ENCODE measurements around the gene LRRN2. TPM values are rescaled to one million over a fixed set of nuclear protein-coding genes. Genes with fewer than 3 reads are reported as not detected.

LRRN2 gene
- total RNA-seq, 1 experiment from 2014 or later, result not detected

DNA sequence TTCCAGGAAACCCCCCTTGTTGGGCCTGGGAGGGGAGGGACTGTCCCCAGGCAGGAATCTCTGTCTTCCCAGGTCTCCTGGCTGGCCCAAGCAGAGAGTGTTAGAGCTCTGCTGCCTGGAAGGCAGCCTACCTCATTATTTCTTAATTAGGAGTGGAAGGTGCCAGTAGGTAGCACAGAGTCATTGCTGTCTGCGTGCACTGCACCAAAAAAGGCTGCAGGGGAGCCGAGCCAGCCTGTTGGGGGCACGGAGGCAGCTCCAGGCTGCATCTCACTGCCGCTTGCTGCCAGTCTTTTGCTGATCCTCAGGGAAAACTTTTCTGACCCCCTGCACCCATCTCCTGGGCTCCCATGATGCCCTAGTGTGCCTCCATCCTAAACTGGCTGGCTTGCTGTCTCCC, 58.1 kb downstream of the LRRN2 start:
- 0 out of 2 replicates have a peak, but pooled peaks cover 2% of the 10 kb centered on the region for H3K9me3 ChIP-seq
- H3K4me3 ChIP-seq (ENCODE audit: low read depth, low read length), result no peak overlapping the region
- ChIA-PET POLR2A (no interaction called here), CTCF (interaction anchor here (1.3 kb wide), 1 partner anchor 180 kb away, joined by 4 read pairs; no protein-coding TSS in a partner anchor)
- Mint-ChIP-seq H3K27me3 (ENCODE audit: insufficient read depth, unreplicated experiment) (no peaks in the 10 kb centered on the region), H3K27ac (ENCODE audit: unreplicated experiment) (no peak overlapping the region), H3K9me3 (ENCODE audit: unreplicated experiment) (no peaks in the 10 kb centered on the region), H3K36me3 (ENCODE audit: insufficient read depth, unreplicated experiment) (no peaks in the 10 kb centered on the region), H3K4me1 (ENCODE audit: low read depth, unreplicated experiment) (peaks cover 26% of the 10 kb centered on the region), H3K4me3 (ENCODE audit: unreplicated experiment) (no peak overlapping the region)
- TF ChIP-seq, protein P1, sequence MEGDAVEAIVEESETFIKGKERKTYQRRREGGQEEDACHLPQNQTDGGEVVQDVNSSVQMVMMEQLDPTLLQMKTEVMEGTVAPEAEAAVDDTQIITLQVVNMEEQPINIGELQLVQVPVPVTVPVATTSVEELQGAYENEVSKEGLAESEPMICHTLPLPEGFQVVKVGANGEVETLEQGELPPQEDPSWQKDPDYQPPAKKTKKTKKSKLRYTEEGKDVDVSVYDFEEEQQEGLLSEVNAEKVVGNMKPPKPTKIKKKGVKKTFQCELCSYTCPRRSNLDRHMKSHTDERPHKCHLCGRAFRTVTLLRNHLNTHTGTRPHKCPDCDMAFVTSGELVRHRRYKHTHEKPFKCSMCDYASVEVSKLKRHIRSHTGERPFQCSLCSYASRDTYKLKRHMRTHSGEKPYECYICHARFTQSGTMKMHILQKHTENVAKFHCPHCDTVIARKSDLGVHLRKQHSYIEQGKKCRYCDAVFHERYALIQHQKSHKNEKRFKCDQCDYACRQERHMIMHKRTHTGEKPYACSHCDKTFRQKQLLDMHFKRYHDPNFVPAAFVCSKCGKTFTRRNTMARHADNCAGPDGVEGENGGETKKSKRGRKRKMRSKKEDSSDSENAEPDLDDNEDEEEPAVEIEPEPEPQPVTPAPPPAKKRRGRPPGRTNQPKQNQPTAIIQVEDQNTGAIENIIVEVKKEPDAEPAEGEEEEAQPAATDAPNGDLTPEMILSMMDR (IDR thresholded peaks at IDR 0.05; ENCODE audit: insufficient read depth in 1 of 2, low read depth in 1 of 2, low read length in 1 of 2, severe bottlenecking in 1 of 2, unreplicated experiment in 1 of 2), result no peak
- DNase-seq, result no peak
- intact Hi-C loops (cut with micrococcal nuclease; ENCODE audit: unreplicated experiment), result no loop called here
- 0 out of 2 replicates have a peak, but pooled peaks cover 1% of the 10 kb centered on the region for H3K27me3 ChIP-seq (replicated peaks; ENCODE audit: control insufficient read depth, insufficient read depth, low read length)
- H3K4me1 ChIP-seq, result peaks cover 29% of the 10 kb centered on the region
- BruUV-seq (replicated peaks), result no TSS peak
- no peaks in the 10 kb centered on the region for H3K36me3 ChIP-seq (ENCODE audit: control insufficient read depth, insufficient read depth, low read length)

- H3K27me3 ChIP-seq (replicated peaks; ENCODE audit: control insufficient read depth, insufficient read depth, low read length), result no peaks in the 10 kb centered on the region
- intact Hi-C loops (cut with micrococcal nuclease; ENCODE audit: unreplicated experiment), result no loop called here
- CTCF ChIA-PET, result no interaction called here
- no peaks in the 10 kb centered on the region for H3K9me3 Mint-ChIP-seq (ENCODE audit: unreplicated experiment)
- TF ChIP-seq, protein P1 (IDR thresholded peaks at IDR 0.05; ENCODE audit: insufficient read depth in 1 of 2, low read depth in 1 of 2, low read length in 1 of 2, severe bottlenecking in 1 of 2, unreplicated experiment in 1 of 2), result no peak
- H3K4me3 ChIP-seq (ENCODE audit: low read depth, low read length), result no peak overlapping the region
- no TSS peak for BruUV-seq (replicated peaks)
- peaks cover 29% of the 10 kb centered on the region for H3K4me1 ChIP-seq
- H3K9me3 ChIP-seq, result no peaks in the 10 kb centered on the region
- POLR2A ChIA-PET, result no interaction called here
- no peak overlapping the region for H3K4me3 Mint-ChIP-seq (ENCODE audit: unreplicated experiment)
- no peaks in the 10 kb centered on the region for H3K36me3 ChIP-seq (ENCODE audit: control insufficient read depth, insufficient read depth, low read length)
- peak overlapping the region; percentile 21 for H3K27ac Mint-ChIP-seq (ENCODE audit: unreplicated experiment)
- H3K4me1 Mint-ChIP-seq (ENCODE audit: low read depth, unreplicated experiment), result peaks cover 26% of the 10 kb centered on the region
- no peaks in the 10 kb centered on the region for H3K27me3 Mint-ChIP-seq (ENCODE audit: insufficient read depth, unreplicated experiment)
- DNase-seq, result no peak
- H3K36me3 Mint-ChIP-seq (ENCODE audit: insufficient read depth, unreplicated experiment), result no peaks in the 10 kb centered on the region
These were observed 59.2 kb downstream of the LRRN2 start for GRCh38 chr1:204626381-204626780.

DNA sequence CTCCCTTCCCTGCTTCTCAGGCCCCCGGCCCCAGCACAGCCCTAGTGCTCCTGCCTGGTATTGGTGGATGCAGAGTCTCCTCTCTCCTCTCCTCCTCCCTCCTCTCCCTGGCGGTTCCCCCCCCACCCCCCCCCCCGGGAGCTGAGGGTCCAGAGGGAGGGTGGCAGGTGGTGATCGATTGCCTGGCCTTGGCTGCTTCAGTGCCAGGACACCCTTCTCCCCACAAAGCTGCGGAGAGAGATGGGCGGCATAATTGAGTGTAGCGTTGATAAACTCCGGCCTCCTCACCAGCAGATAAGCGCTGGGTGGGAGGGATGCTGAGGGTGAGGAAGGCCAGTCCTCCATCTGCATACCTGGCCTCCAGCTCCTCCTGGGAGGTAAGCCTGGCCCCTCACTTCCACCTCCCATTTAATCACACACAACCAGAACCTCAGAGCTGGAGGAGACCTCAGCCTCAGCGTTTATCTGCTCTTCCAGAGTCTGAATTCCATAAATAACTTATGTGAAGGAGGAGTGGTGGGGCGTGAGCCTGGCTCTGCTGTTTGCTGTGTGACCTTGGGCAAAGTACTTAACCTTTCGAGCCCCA, 60.8 kb downstream of the LRRN2 start:
- DNase-seq, result peak; percentile 16 to 50
- Mint-ChIP-seq H3K4me3 (ENCODE audit: unreplicated experiment) (peak overlapping the region; percentile 16), H3K9me3 (ENCODE audit: unreplicated experiment) (no peaks in the 10 kb centered on the region), H3K27ac (ENCODE audit: unreplicated experiment) (peak overlapping the region; percentile 57), H3K36me3 (ENCODE audit: insufficient read depth, unreplicated experiment) (no peaks in the 10 kb centered on the region), H3K4me1 (ENCODE audit: low read depth, unreplicated experiment) (peaks cover 26% of the 10 kb centered on the region), H3K27me3 (ENCODE audit: insufficient read depth, unreplicated experiment) (no peaks in the 10 kb centered on the region)
- intact Hi-C loops (cut with micrococcal nuclease; ENCODE audit: unreplicated experiment), result loop anchor here (2.0 kb wide), 1 partner anchor 58 kb away; no protein-coding TSS in a partner anchor
- POLR2A ChIA-PET, result no interaction called here
- TF ChIP-seq, protein P1 (IDR thresholded peaks at IDR 0.05; ENCODE audit: insufficient read depth in 1 of 2, low read depth in 1 of 2, low read length in 1 of 2, severe bottlenecking in 1 of 2, unreplicated experiment in 1 of 2), result no peak
- no TSS peak for BruUV-seq (replicated peaks)
- CTCF ChIA-PET, result interaction anchor here (0.6 to 2.6 kb wide), 5 partner anchors 12 to 183 kb away, joined by 3 to 19 read pairs (median 5); no protein-coding TSS in a partner anchor
- H3K27me3 ChIP-seq (replicated peaks; ENCODE audit: control insufficient read depth, insufficient read depth, low read length), result no peaks in the 10 kb centered on the region
- H3K4me3 ChIP-seq (ENCODE audit: low read depth, low read length), result no peak overlapping the region
- no peaks in the 10 kb centered on the region for H3K36me3 ChIP-seq (ENCODE audit: control insufficient read depth, insufficient read depth, low read length)
- H3K9me3 ChIP-seq, result no peaks in the 10 kb centered on the region
- peaks cover 29% of the 10 kb centered on the region for H3K4me1 ChIP-seq

Data from Caco-2 (cell line).